Activated T-cell treated with anti-CD3 and anti-CD28 coated beads for 1 hour (primary cell): ENCODE data around the gene ZNFX1.

ENCODE experiments used
- DNase-seq: peaks from one replicate; pipeline ENCODE4 v3.0.0-alpha.2; 2020; ENCODE audit warnings: low read depth

Gene ZNFX1

DNA sequence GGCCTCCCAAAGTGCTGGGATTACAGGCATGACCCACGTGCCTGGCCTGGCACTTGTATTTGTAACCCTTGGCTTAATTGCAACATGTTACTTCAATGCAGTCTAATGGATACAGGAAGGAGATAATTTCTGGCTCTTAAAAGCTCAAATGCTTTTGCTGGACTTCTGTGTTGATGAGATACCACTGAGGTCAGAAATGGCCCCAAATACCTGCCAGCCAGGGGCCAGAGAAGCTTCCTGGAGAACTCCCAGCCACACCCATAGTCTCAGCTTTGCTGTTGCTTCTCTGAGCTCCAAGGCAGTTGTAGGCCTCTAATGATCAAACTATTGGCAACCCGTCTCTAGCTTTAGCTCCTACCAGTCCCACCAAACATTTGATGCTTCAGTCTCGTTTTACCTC lies 14.2 kb upstream of the ZNFX1 start:
- no peak for DNase-seq

DNA sequence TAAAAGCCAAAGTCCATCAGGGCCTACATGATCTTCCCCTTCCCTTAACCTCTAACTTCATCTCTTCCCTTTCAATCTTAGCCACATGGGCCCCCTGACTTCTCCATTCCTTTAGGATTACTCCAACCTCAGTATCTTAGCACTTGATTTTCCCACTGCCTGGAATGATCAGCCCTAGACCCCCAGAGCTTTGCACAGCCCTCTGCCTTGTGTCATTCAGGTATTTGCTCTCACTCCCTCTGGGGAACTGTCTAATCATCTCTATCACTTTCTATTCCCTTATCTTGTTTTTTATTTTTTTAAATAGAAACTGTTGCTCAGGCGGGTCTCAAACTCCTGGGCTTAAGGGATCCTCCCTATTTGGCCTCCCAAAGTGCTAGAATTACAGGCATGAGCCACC lies 13.3 kb upstream of the ZNFX1 start:
- DNase-seq = no peak

DNA sequence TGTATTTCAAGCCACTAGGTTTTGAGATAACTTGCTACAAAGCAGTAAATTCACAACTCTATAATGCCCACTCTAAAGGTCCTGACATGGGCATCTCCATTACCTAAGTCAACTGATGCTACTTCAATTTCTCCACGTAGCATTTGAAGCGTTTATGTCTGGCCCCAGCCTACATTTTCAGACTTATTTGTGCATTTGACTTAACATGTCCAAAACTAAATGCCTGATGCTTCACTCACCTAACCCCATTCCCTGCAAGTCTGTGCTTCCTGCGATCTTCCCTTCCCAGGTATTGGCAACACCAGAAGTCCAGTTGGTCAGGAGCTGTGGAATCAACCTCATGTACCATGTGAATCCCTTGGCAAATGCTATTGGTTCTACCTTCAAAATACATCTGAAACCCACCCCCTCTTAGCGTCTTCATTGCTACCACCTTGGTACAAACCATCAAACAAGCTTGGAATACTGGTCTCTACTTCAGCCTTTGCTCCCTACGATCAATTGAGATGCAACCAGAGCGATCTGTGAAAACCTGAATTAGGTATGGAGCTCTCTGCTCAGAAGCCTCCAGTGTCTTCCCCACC lies 12.8 kb upstream of the ZNFX1 start:
- no peak for DNase-seq

DNA sequence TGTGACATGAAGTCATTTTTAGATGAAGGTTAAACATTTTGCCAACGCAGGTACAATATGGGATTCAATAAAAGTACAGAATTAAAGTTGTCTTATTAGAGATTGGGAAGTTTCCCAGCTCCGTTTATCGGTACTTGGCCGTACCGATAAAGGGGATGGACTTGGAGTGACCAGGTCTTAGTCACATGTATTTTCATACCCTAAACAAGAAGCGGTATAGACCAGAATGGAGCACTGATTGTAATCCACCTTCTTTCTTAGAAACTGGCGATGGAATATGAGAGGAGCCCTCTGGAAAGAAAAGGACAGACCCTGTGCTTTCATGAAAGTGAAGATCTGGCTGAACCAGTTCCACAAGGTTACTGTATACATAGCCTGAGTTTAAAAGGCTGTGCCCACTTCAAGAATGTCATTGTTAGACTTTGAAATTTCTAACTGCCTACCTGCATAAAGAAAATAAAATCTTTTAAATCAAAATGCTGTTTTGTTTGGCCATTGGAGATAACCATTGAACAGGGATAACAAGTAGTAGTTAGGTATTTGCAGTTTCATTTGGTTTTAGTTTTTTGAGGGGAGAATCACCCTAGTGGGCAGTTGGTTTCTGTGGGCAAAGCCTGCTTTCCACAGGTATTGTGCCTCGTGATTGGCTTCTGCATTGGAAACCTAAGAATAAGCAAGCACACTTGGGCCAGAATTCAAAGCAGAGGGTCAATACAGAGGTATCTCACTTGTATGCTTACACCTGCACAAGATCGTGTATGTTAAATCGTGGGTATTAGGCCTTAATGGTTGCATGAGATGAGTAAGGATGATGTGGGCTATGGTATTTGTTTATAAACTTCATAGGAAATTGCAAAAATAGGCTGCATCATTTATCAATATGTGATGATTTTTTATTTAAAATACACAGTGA lies 11.2 kb upstream of the ZNFX1 start:
- no peak for DNase-seq

DNA sequence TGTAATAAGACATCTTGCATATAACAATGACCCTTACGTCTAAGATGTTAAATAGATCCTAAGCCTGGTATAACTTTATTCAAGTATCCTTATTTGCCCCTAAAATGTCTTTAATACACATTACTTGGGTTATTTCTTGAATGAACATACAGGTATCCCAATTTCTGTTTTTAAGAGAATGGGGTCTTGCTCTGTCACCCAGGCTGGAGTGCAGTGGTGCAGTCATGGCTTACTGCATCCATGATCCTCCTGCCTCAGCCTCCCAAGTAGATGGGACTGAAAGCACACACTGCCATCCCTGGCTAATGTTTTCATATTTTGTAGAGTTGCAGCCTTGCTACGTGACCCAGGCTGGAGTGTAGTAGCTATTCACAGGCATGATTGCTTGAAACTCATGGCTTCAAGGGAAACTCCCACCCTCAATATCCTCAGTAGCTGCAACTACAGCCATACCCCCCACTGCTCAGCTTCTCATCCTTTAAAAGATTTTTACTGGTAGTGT lies 10.4 kb upstream of the ZNFX1 start:
- DNase-seq = no peak

DNA sequence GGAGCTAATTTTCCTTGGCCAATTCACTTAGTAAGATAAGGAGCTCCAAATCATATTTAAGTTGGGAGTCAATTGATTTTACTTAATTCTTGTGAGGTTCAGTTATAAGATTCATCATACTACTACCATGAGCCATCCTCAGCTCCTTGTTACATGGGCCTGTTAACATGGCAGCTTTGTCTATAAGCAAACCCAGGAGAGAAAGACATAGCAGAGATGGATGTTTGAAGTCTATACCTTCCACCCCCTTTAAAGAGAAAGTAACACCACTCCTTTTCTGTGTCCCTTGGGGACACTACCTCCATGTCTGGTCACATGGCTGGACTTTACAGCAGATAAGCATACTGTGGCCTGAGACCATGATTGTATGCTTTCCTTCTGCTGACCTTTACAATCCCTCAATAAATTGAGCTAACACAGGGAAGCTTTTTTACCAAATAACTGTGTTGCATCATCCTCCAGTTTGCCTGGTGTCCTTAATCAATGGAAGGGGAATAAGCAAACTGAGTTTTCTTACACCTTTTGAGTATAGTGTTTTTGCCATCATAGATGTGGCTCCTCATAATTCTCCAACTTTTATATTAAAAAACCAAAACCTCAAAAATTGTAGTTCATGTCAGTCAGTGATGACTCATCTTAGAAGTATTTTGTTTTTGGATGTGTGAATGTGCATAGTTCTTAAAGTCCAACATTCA lies 9.8 kb upstream of the ZNFX1 start:
- no peak for DNase-seq

DNA sequence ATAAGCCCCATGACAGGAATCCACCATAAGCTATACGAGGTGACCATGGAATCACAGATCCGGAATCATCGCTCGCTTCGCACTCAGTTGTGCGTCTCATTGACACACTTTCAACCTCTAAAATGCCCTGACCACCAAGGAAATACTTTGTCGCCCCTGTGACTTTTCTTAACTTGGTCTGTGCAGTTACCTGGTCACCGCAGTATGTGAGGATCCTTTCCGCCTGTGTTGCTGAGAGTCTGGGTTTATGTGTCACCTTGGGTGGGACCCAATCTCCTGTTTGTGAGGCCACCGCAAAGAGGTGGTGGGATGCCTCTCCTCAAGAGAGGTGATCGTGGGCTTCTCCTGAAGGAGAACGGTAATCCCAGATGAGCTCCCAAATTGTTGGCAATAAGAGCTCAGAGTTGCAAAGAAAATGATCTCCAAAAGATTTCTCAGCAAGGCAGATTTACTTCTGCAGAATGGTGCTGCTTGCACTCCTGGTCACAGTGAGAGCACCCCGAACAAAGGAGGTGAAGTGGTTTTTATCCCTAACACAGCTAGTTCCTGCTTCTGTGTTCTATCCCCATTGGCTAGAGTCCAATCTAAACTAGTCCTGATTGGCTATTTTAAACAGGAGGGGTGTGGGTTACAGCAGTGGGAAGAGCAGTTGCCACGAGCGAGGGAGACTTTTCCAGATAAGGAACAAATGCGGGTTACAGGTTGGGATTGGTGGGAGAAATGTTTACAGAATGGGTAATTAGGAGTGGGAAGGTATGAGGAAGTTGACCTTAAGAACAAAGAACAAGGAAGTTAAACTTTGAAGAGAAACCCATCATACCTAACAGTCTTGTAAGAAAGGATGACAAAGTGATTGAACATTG lies 9.1 kb upstream of the ZNFX1 start:
- DNase-seq = no peak

DNA sequence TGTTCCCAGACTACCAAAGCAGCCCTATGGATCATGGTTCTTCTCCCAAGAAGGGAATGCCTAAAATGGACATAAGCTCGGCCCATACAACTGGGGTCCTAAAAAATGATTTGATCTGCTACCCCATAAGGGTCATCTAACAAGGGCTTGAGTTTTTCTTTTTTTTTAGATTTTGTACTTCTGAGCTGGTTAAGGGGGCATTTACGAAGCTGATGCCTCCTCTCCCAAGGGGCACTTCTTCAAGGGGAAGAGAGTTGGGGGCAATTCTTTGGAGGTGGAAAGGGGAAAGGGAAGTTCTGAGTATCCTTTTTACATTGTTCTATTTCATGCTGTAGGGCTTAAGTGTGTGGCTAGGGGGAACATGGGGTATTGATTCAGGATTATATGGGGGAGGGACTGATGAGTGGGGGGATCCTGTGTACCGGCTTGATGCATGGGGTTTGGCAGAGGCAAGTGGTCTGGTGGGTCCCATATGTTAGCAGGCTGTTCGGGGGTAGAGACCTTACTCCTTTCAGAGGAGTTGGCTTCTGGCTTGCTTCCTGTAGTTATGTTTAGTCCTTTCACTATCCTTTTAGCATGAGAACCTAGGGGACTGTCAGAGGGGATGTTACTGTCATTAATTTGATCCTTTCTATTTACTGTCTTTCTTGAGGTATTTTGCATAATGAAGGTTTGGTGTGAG lies 8.1 kb upstream of the ZNFX1 start:
- DNase-seq = no peak

DNA sequence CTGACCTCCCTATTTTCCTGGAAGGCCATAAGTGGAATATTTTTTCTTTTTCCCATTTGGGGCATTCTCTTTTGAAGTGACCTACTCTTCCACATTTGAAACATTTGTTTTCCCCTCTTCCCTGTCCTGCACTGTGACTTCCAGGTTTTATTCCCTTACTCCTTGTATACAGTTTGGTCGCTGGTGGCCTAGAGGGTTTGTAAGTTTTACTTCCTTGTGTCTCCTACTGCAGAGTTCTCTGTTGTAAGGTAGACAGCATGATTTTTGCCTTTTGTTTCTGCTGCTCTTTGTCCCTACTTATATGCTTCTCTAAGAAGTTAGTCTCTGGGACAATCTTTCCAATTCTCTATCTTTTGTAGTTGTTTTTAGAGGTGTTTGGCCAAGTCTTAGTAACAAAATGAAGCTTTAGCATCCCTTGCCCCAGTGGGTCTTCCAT lies 7.4 kb upstream of the ZNFX1 start:
- no peak for DNase-seq

DNA sequence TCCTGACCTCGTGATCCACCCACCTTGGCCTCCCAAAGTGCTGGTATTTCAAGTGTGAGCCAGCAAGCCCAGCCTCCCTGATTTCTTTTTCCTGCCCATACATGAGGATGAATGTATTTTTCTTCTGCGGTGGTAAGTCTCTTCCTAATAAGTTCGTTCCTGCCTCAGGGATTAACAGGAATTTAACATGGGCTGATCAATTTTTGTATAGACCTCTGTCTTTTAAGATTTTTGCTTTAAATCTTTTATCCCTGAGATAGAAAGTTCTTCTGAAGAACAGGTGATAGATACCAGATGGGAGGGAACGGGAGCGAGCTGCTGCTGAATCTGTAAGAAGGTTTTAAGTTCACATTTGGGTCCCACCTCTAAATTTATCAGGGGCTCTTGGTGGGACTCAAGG lies 7.0 kb upstream of the ZNFX1 start:
- no peak for DNase-seq

DNA sequence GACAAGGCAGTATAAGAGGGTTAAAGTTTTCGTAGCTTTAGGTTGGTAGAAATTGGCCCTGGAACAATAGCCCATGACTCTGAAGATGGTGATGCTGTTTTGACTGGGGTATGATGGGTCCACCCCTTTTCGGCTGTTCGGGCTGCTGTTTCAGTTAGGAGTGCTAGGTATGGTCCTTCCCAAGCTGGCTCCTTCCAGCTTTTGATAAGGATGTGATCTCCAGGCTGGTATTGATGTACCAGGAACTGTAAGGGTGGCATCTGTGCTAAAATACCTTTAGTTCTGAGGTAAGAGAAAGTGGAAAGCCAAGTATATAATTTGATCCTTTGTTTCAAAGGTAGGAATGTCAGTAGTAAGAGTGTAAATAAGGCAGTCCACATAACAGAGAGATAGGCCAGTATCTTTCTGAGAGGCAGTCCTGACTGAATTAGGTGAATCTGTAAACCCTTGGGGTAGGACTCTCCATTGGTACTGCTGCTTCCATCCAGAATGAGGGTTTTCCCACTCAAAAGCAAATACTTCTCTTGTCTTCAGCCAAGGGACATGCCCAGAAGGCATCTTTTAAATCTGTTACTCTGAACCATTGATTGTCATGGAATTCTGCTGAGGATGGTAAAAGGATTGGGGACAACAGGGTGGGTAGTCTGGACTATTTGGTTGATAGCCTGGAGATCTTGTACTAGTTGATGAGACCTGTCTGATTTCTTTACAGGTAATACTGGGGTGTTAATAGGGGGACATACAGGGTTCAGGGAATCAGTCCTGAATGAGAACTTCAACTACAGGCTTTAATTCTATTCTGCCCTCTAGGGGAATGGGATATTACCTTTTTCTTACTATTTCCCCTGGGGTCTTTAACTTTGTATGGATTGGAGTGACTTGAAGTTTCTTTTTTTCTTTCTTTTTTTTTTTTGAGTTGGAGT lies 6.1 kb upstream of the ZNFX1 start:
- DNase-seq = no peak

DNA sequence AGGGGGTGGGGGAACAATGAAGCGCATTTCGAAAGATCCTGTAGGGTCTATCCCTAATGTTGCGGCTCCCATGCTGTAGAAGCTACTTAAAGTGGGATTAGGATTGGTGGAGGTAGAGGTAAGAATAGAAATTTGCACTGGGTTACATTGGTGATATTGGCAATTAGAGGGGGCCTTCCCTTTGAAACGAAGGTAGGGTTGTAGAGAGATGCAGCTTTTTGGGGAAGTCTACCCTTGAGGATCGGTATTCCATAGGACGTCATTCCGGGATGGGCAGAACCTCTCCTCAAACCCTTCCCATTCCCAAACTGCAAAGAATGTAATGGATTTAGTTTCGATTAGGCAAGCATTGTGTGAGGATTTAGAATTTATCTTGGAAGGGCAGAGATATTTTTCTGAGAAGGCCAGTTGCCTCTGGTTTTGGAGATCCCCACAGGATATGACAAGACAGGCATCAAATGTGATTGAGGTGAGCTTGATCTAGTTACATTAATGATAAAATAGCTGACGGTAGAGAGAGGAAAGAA lies 5.4 kb upstream of the ZNFX1 start:
- DNase-seq = no peak

DNA sequence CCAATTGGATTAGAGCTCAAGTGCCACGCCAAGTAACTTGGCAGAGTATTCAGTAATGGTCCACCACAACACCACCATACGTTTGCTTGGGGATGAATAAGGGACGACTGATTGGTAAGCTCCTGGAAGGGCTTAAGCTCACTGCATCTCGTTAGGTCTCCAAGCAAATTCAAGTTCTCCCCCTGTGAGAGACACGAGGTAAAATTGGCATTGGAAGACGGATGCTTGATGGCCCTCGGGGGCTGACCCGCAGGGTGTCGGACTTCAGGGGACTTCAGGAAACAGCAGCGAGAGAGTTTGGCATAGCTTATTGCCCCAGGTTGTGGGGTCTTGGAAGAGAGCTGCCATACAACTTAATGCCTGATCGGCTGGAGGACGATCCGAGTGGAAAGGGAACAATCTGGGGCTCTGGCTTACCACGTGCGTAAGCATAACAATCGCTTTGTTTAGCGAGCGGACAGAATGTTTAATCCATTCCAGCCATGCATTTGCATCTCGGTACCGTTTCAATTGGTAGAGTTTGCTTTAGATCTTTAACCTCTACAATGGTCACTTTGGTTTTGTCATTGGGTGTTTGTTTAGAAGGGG lies 4.8 kb upstream of the ZNFX1 start:
- no peak for DNase-seq

DNA sequence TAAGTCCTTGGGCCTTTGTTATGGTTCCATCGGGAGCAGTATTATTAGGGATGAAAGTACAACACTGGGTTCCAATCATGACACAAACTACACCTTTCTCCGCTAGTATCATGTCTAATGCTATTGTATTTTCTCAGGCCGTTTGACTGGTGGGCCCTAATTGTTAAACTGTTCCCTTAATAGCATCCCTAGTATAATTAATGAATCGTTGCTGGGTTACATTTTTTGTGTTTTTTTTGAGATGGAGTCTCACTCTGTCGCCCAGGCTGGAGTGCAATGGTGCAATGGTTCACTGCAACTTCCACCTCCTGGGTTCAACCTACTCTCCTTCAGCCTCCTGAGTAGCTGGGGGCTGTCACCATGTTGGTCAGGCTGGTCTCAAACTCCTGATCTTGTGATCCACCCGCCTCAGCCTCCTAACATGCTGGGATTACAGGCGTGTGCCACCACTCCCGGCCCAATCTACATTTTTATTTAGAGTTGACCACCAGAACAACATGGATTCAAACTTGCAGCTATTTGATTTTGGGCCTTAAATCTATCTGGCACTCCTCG lies 4.1 kb upstream of the ZNFX1 start:
- DNase-seq = no peak

DNA sequence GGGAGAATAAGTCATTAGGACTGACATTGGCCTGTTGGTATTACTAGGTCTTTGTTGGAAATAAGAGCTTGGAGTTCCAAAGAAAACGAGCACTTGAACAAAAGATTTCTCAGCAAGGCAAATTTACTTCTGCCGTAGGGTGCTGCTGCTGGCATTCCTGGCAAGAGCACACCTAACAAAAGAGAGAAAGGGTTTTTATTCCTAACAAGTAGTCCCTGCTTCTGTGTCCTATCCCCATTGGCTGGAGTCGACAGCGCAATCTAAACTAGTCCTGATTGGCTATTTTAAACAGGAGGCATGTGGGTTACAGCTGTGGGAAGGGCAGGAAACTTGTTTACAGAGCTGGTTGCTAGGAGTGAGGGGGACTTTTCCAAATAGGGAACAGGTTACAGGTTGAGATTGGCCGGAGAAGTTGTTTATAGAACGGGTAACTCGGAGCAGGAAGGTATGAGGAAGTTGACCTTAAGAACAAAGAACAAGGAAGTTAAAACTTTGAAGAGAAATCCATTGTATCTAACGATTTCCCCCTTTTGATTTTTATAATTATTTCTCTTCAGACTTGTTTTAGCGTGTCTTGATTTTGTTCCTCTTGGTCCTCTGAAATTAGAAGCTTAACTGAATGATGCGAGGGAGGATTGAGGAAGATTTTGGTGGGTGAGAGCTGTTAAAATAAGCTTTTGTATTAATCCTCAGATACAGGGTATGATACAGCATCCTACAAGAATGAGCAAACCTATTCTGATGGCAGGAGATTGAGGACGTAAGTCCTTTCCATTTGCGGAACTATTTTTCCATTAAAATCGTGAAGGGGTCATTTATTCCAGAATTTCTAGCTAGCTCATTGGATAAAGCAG lies 3.4 kb upstream of the ZNFX1 start:
- DNase-seq = no peak

DNA sequence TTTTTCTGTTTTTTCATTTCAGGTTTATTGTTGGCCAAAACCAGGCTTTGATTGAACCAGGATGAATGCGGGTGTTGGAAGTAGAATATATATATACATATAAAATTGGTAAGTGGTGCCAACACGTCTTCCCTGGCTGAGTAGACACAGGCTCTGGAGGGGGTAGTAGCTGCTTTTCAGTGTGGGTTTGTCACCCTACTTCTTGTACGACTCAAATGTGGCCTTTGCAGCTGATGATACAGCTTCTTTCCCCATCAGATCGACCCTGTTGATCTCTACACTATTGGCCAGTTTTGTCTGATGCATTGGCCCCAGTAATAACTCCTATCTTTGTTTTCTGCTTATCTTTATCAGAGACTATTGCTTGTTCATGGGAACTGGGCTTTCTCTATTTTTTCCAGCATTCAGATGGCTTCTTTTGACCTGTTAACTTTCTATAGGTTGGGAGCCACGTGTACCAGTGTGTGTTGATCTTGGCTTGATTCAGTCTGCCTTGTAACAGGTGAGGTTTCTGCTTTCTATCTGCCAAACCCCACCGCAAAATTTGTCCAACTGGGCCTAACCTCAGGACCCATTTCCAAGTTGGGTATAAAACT lies 2.7 kb upstream of the ZNFX1 start:
- no peak for DNase-seq

DNA sequence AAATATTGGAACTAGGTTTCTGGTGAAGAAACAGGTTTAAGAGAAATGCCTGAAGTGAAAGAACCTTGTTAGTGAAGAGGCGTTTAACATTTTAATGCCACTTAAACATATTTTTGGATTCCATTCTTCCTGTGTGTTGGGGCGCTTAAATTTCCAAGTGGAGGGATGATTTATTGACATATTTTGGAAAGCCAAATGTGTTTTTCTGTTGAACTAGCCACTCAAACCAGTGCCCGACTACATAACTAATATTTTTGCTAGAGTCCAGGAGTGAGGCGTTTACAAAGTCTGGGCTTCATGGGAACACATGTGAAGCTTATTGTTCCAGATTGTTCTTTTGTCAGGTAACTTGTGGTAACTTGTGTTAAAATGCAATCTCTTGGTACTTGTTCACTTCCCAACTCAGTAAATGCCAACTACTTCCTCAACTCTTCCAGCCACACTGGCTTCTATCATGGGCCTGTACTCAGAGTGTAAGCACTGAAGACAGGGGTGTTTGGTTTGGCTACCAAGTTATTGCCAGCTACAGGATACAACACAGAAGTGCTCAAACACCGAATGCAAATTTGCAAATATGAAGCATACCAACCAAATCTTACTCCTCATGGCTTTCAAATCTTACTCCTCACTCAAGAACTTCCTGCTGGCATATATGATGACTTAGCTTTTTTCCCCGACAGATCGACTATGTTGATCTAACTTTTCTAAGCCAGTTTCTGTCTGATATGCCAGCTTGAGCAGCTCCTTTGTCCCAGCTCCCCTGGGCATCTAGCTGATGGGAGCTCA lies 2.0 kb upstream of the ZNFX1 start:
- no peak for DNase-seq
